Astrocyte (in vitro differentiated cells and primary cell): ENCODE results near the gene VSTM2B. TPM values are rescaled to one million over a fixed set of nuclear protein-coding genes. Genes with fewer than 3 reads are reported as not detected.

Experiments
- DNase-seq: peaks from one replicate; pipeline ENCODE4 v3.0.0-alpha.2; 2010; ENCODE audit warnings: low read depth
- FAIRE-seq: peaks from 2 replicates; lab custom pipeline; 2011; peaks lifted over from hg19 to GRCh38; lab: Jason Lieb, UNC
- H2AFZ ChIP-seq: 2 replicates; pipeline ENCODE4 v1.6.0; 2012; ENCODE audit warnings: low read depth, low read length, inconsistent platforms
- H3K27ac ChIP-seq: 2 replicates; pipeline ENCODE4 v1.5.1; 2011; ENCODE audit warnings: low read depth, low read length, inconsistent platforms
- H3K27me3 ChIP-seq: 2 replicates; pipeline ENCODE4 v1.6.0; 2011; ENCODE audit warnings: low read length, inconsistent platforms; ENCODE audit not compliant: insufficient read depth
- H3K36me3 ChIP-seq: 2 replicates; pipeline ENCODE4 v1.5.1; 2011; ENCODE audit warnings: low read length, inconsistent platforms; ENCODE audit not compliant: insufficient read depth
- H3K4me1 ChIP-seq: 2 replicates; pipeline ENCODE4 v1.5.1; 2011; ENCODE audit warnings: low read length, inconsistent platforms; ENCODE audit not compliant: insufficient read depth
- H3K4me2 ChIP-seq: 2 replicates; pipeline ENCODE4 v1.6.0; 2012; ENCODE audit warnings: low read length, inconsistent platforms
- H3K4me3 ChIP-seq: 2 replicates; pipeline ENCODE4 v1.5.1; 2011; ENCODE audit warnings: low read depth, mild to moderate bottlenecking, low read length, inconsistent platforms; ENCODE audit not compliant: insufficient read depth
- H3K79me2 ChIP-seq: 2 replicates; pipeline ENCODE4 v1.6.0; 2012; ENCODE audit warnings: mild to moderate bottlenecking, low read length, inconsistent platforms; ENCODE audit not compliant: insufficient read depth
- H3K9ac ChIP-seq: 2 replicates; pipeline ENCODE4 v1.6.0; 2012; ENCODE audit warnings: mild to moderate bottlenecking, low read length, inconsistent platforms
- H3K9me3 ChIP-seq: 2 replicates; pipeline ENCODE4 v1.5.1; 2012; ENCODE audit warnings: low read depth, mild to moderate bottlenecking, low read length, inconsistent platforms; ENCODE audit not compliant: insufficient read depth
- H4K20me1 ChIP-seq: 2 replicates; pipeline ENCODE4 v1.6.0; 2012; ENCODE audit warnings: low read length, inconsistent platforms; ENCODE audit not compliant: insufficient read depth
- H3K27ac Mint-ChIP-seq: one replicate; pipeline ENCODE4 v1.8.0; 2021; ENCODE audit warnings: mild to moderate bottlenecking, mixed read lengths; ENCODE audit not compliant: unreplicated experiment
- H3K27me3 Mint-ChIP-seq: one replicate; pipeline ENCODE4 v1.8.0; 2021; ENCODE audit warnings: low read depth, mixed read lengths; ENCODE audit not compliant: unreplicated experiment
- H3K36me3 Mint-ChIP-seq: one replicate; pipeline ENCODE4 v1.8.0; 2021; ENCODE audit warnings: low read depth, mixed read lengths; ENCODE audit not compliant: unreplicated experiment
- H3K4me1 Mint-ChIP-seq: one replicate; pipeline ENCODE4 v1.8.0; 2021; ENCODE audit warnings: low read depth, mixed read lengths; ENCODE audit not compliant: unreplicated experiment
- H3K4me3 Mint-ChIP-seq: one replicate; pipeline ENCODE4 v1.8.0; 2021; ENCODE audit warnings: mild to moderate bottlenecking, moderate library complexity, mixed read lengths; ENCODE audit not compliant: unreplicated experiment
- H3K9me3 Mint-ChIP-seq: one replicate; pipeline ENCODE4 v1.8.0; 2021; ENCODE audit warnings: mild to moderate bottlenecking, mixed read lengths; ENCODE audit not compliant: unreplicated experiment
- EZH2 ChIP-seq: IDR thresholded peaks from 2 replicates; pipeline ENCODE4 v1.6.1; 2012; ENCODE audit warnings: mild to moderate bottlenecking, low read length, inconsistent platforms; ENCODE audit not compliant: insufficient read depth
- total RNA-seq: library from RNA; stranded (reverse); gene quantifications from 2 replicates; pipeline ENCODE4 v1.2.1, GENCODE V29; 2021
- TF ChIP-seq, protein P1 (sequence below): IDR thresholded peaks from 2 replicates; pipeline ENCODE4 v1.5.1; 2011; ENCODE audit warnings: low read depth, mild to moderate bottlenecking, inconsistent platforms, low read length, moderate library complexity; ENCODE audit not compliant: insufficient read depth

VSTM2B gene
- total RNA-seq, 1 donor from 2014 or later = not detected

DNA sequence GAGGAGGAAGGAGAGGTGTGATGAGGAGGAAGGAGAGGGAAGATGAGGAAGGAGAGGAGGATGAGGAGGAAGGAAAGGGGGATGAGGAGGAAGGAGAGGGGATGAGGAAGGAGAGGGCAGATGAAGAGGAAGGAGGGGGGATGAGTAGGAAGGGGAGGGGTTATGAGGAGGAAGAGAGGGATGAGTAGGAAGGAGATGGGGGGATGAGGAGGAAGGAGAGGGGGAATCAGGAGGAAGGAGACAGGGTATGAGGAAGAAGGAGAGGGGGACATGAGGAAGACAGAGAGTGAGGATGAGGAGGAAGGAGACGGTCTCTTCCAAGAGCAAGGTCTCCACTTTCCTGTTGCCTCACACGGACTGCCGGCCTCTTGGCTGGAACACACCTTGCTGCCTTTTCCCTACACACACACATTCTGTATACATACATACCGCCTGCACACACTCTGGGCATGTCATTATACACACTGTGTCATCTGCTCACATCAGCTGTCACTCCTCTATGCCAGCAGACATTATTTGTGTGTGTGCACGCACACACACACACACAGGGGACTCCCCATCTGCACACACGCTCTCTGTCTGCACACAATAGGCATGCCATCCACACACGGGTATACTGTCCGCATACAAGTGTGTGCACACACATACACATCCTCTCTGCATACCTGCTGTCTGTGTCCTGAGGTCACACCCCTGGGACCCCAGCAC lies 11.1 kb upstream of the VSTM2B start:
- peaks cover 3% of the 10 kb centered on the region for H3K9me3 ChIP-seq
- no peak overlapping the region for H3K27ac Mint-ChIP-seq
- H4K20me1 ChIP-seq = no peaks in the 10 kb centered on the region
- no peaks in the 10 kb centered on the region for H3K4me1 Mint-ChIP-seq
- H3K27me3 ChIP-seq = no peaks in the 10 kb centered on the region
- DNase-seq (no peak), FAIRE-seq (no peak)
- TF ChIP-seq, protein P1, sequence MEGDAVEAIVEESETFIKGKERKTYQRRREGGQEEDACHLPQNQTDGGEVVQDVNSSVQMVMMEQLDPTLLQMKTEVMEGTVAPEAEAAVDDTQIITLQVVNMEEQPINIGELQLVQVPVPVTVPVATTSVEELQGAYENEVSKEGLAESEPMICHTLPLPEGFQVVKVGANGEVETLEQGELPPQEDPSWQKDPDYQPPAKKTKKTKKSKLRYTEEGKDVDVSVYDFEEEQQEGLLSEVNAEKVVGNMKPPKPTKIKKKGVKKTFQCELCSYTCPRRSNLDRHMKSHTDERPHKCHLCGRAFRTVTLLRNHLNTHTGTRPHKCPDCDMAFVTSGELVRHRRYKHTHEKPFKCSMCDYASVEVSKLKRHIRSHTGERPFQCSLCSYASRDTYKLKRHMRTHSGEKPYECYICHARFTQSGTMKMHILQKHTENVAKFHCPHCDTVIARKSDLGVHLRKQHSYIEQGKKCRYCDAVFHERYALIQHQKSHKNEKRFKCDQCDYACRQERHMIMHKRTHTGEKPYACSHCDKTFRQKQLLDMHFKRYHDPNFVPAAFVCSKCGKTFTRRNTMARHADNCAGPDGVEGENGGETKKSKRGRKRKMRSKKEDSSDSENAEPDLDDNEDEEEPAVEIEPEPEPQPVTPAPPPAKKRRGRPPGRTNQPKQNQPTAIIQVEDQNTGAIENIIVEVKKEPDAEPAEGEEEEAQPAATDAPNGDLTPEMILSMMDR = no peak
- TF ChIP-seq EZH2 = no peak
- no peak overlapping the region for H3K4me3 Mint-ChIP-seq
- H3K36me3 Mint-ChIP-seq = no peaks in the 10 kb centered on the region
- H3K9ac ChIP-seq = no peak overlapping the region
- no peaks in the 10 kb centered on the region for H3K4me1 ChIP-seq
- H3K27ac ChIP-seq = no peak overlapping the region
- no peaks in the 10 kb centered on the region for H3K9me3 Mint-ChIP-seq
- no peak overlapping the region for H3K4me3 ChIP-seq
- no peak overlapping the region for H3K4me2 ChIP-seq
- peaks cover 61% of the 10 kb centered on the region for H3K27me3 Mint-ChIP-seq
- H3K36me3 ChIP-seq = no peaks in the 10 kb centered on the region
- no peak overlapping the region for H2AFZ ChIP-seq
- H3K79me2 ChIP-seq = no peaks in the 10 kb centered on the region

DNA sequence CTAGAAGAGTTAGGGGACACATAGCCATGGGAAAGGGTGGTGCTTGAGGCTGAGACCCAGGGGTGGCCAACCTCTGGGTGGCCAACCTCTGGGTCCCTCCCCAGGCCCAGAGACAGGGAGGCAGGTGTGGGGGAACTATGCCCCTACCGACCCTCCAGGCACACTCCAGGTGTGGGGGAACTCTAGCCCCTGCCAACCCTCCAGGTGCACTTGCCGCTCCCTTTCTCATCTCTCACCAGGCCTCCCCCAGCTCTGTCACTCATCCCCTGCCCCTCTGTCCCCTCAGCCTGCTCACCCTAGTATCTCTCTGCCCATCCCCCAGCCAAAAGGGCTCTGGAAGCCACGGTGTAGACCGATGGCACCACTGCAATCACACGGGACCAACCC lies 10.6 kb upstream of the VSTM2B start:
- Mint-ChIP-seq H3K9me3 (no peaks in the 10 kb centered on the region), H3K4me3 (no peak overlapping the region), H3K27me3 (peaks cover 61% of the 10 kb centered on the region), H3K4me1 (no peaks in the 10 kb centered on the region), H3K27ac (no peak overlapping the region), H3K36me3 (no peaks in the 10 kb centered on the region)
- no peak overlapping the region for H3K27ac ChIP-seq
- FAIRE-seq (no peak), DNase-seq (no peak)
- no peaks in the 10 kb centered on the region for H3K4me1 ChIP-seq
- no peaks in the 10 kb centered on the region for H3K79me2 ChIP-seq
- H4K20me1 ChIP-seq = no peaks in the 10 kb centered on the region
- no peak overlapping the region for H3K4me2 ChIP-seq
- H2AFZ ChIP-seq = no peak overlapping the region
- H3K27me3 ChIP-seq = no peaks in the 10 kb centered on the region
- TF ChIP-seq, protein P1 = no peak
- TF ChIP-seq EZH2 = no peak
- H3K9me3 ChIP-seq = no peaks in the 10 kb centered on the region
- H3K36me3 ChIP-seq = no peaks in the 10 kb centered on the region
- no peak overlapping the region for H3K4me3 ChIP-seq
- no peak overlapping the region for H3K9ac ChIP-seq

DNA sequence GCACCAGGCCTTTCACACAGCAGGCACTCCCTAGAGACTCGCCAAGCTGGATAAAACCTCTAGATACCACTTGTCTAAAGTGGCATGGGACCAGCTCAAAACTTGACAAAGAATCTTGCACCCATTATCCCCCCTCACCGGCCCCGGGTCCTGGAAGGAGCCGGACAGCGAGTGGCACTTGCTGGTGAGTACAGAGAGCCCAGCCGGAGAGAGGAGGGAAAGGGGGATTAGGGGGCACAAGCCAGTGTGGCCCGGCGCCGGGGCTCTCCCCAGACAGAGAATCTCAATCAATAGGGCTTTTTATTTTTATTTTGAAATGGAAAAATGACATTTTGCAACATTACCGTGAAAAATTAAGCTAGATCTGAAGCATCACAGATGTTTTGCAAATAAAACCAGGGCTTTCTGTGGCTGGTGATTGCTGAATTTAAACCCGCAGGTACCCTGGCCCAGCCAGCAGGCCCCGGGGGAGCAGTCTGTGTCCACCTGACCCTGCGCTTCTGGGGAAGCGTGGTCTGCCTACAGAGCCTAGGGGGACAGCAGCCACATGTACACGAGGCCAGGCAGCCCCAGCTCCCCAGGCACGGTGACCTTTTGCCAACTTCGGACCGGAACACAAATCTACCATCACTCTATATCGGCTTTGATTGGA lies 10.0 kb upstream of the VSTM2B start:
- no peaks in the 10 kb centered on the region for H3K27me3 ChIP-seq
- no peaks in the 10 kb centered on the region for H3K79me2 ChIP-seq
- no peak overlapping the region for H2AFZ ChIP-seq
- no peak for FAIRE-seq
- H3K4me2 ChIP-seq = no peak overlapping the region
- Mint-ChIP-seq H3K4me3 (no peak overlapping the region), H3K27me3 (peaks cover 63% of the 10 kb centered on the region), H3K9me3 (no peaks in the 10 kb centered on the region), H3K36me3 (no peaks in the 10 kb centered on the region), H3K27ac (no peak overlapping the region), H3K4me1 (no peaks in the 10 kb centered on the region)
- TF ChIP-seq, protein P1 = no peak
- no peak for TF ChIP-seq EZH2
- no peak overlapping the region for H3K9ac ChIP-seq
- no peak overlapping the region for H3K4me3 ChIP-seq
- DNase-seq = no peak
- no peaks in the 10 kb centered on the region for H3K4me1 ChIP-seq
- no peaks in the 10 kb centered on the region for H4K20me1 ChIP-seq
- no peaks in the 10 kb centered on the region for H3K9me3 ChIP-seq
- H3K36me3 ChIP-seq = no peaks in the 10 kb centered on the region
- no peak overlapping the region for H3K27ac ChIP-seq
